Activated T-cell treated with anti-CD3 and anti-CD28 coated beads for 1 hour (primary cell): Measurements from ENCODE around the gene TMEM114.
"Not testable (repeated sequence)": the region's sequence is repeated elsewhere in the genome, so short reads cannot be mapped to it uniquely, and the experiment has no call there.

Experiments used
- DNase-seq: peaks from one replicate; pipeline ENCODE4 v3.0.0-alpha.2; 2020; ENCODE audit warnings: low read depth

The TMEM114 gene

GRCh38 chr16:8572919-8573724 lies 17.2 kb downstream of the TMEM114 start:
- DNase-seq, result no peak

- no peak for DNase-seq
These were observed 18.0 kb downstream of the TMEM114 start for GRCh38 chr16:8572063-8572918.

GRCh38 chr16:8571061-8571596 lies 19.2 kb downstream of the TMEM114 start:
- no peak for DNase-seq

GRCh38 chr16:8570393-8570792 lies 19.9 kb downstream of the TMEM114 start:
- DNase-seq, result not testable (repeated sequence)

- DNase-seq, result no peak
These were observed 20.5 kb downstream of the TMEM114 start for GRCh38 chr16:8569650-8570346.

GRCh38 chr16:8568231-8568617 lies 22.1 kb downstream of the TMEM114 start:
- no peak for DNase-seq

- DNase-seq, result peak; percentile 59
These were observed 22.7 kb downstream of the TMEM114 start for GRCh38 chr16:8567355-8568230.

GRCh38 chr16:8565498-8565897 lies 24.8 kb downstream of the TMEM114 start:
- DNase-seq, result no peak

- DNase-seq, result no peak
These were observed 25.4 kb downstream of the TMEM114 start for GRCh38 chr16:8564934-8565345.

GRCh38 chr16:8563944-8564540 lies 26.3 kb downstream of the TMEM114 start:
- DNase-seq, result not testable (repeated sequence)

- DNase-seq, result no peak
These were observed 28.8 kb downstream of the TMEM114 start for GRCh38 chr16:8561496-8561895.

GRCh38 chr16:8555400-8555799 lies 34.9 kb downstream of the TMEM114 start:
- DNase-seq, result no peak

- no peak for DNase-seq
These were observed 35.4 kb downstream of the TMEM114 start for GRCh38 chr16:8554881-8555280.

GRCh38 chr16:8554022-8554421 lies 36.3 kb downstream of the TMEM114 start:
- DNase-seq, result no peak

GRCh38 chr16:8552487-8553221 lies 37.7 kb downstream of the TMEM114 start:
- DNase-seq, result no peak

- no peak for DNase-seq
These were observed 38.7 kb downstream of the TMEM114 start for GRCh38 chr16:8551388-8552332.

- no peak for DNase-seq
These were observed 39.5 kb downstream of the TMEM114 start for GRCh38 chr16:8550728-8551387.

- no peak for DNase-seq
These were observed 40.4 kb downstream of the TMEM114 start for GRCh38 chr16:8549843-8550412.
